ENCODE data around the gene DHODH. TPM values are rescaled to one million over a fixed set of nuclear protein-coding genes. Genes with fewer than 3 reads are reported as not detected.

Gene DHODH
- total and polyA plus RNA-seq, 2 of the 4 experiments (the other 2 are of a cell fraction), result 3.2 to 4.1 TPM

DNA sequence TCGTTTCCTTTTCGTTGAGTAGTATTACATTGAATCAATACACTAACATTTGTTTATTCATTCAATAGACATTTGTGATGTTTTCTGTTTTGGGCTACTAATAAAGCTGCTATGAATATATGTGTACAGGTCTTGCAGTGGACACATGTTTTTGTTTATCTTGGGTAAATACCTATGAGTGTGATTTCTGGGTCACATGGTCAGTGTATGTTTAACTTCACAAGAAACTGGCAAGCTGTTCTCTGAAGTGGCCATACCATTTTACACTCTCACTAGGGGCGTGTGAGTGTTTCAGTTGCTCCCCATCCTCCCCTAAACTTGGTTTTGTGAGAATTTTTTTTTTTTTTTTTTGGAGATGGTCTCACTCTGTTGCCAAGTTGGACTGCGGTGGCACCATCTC is 43.3 kb upstream of the DHODH start:
- Histone ChIP-seq H2AK5ac (ENCODE audit: low read depth, low read length) (no peak overlapping the region), H2BK120ac (ENCODE audit: low read depth, low read length) (no peak overlapping the region), H2BK5ac (ENCODE audit: low read depth, low read length, poor library complexity, severe bottlenecking) (no peak overlapping the region), H4K5ac (ENCODE audit: low read depth, low read length) (no peak overlapping the region), H3K23ac (ENCODE audit: low read depth, low read length) (no peak overlapping the region), H3K18ac (ENCODE audit: low read depth, low read length) (no peak overlapping the region), H4K8ac (ENCODE audit: low read depth in 2 of 2, low read length in 2 of 2) (no peak overlapping the region), H2BK15ac (ENCODE audit: low read depth, low read length) (no peak overlapping the region), H3K79me1 (ENCODE audit: low read depth in 1 of 2, low read length in 2 of 2) (no peaks in the 10 kb centered on the region), H4K20me1 (ENCODE audit: insufficient read depth, low read length) (no peaks in the 10 kb centered on the region), H3K36me3 (ENCODE audit: control insufficient read depth, insufficient read depth, low read length) (no peaks in the 10 kb centered on the region), H3K56ac (ENCODE audit: extremely low read depth, insufficient read depth, low read length) (no peak overlapping the region), H3K4me3 (ENCODE audit: insufficient read depth, low read depth, low read length) (no peak overlapping the region), H3K9me3 (ENCODE audit: control insufficient read depth, insufficient read depth, low read length) (no peaks in the 10 kb centered on the region), H3K9me1 (ENCODE audit: insufficient read depth, low read length) (no peaks in the 10 kb centered on the region), H3K4me2 (ENCODE audit: low read depth, low read length) (no peak overlapping the region), H3K14ac (replicated peaks; ENCODE audit: low read depth, low read length) (no peak overlapping the region), H3K9ac (ENCODE audit: low read depth, low read length) (no peak overlapping the region), H3K4me1 (ENCODE audit: control insufficient read depth, insufficient read depth, low read length) (no peaks in the 10 kb centered on the region), H3K27me3 (ENCODE audit: control insufficient read depth, insufficient read depth, low read length) (no peaks in the 10 kb centered on the region; the same call in none of the 2 replicates), H3K4ac (ENCODE audit: low read depth, low read length) (no peak overlapping the region), H2BK20ac (ENCODE audit: low read depth, low read length) (no peak overlapping the region), H3K27ac (ENCODE audit: insufficient read depth, low read length) (no peak overlapping the region), H2AFZ (replicated peaks; ENCODE audit: low read length, poor library complexity) (no peak overlapping the region), H4K91ac (ENCODE audit: insufficient read depth, low read depth, low read length) (no peak overlapping the region), H2AK9ac (replicated peaks; ENCODE audit: low read depth, low read length, poor library complexity) (no peak overlapping the region)
- no TSS peak for BruUV-seq (replicated peaks)
- no CpG with 5 or more reads among the region's 4 CpGs for WGBS, 2 experiments (ENCODE audit: extremely low coverage in 2 of 2, insufficient read length in 1 of 2)
- DNase-seq (no peak), ATAC-seq (ENCODE audit: low read depth) (no peak)
- TF ChIP-seq MAZ (IDR thresholded peaks at IDR 0.05; ENCODE audit: borderline replicate concordance, low read depth, low read length) (no peak), FOS (IDR thresholded peaks at IDR 0.05; ENCODE audit: low read depth, low read length) (no peak), RFX5 (IDR thresholded peaks at IDR 0.05; ENCODE audit: low read depth, low read length) (no peak), MAFK (IDR thresholded peaks at IDR 0.05; ENCODE audit: low read depth, low read length) (no peak), BHLHE40 (IDR thresholded peaks at IDR 0.05; ENCODE audit: low read depth, low read length) (no peak), CEBPB (IDR thresholded peaks at IDR 0.05; ENCODE audit: low read depth, low read length) (no peak), RAD21 (IDR thresholded peaks at IDR 0.05; ENCODE audit: low read length) (no peak), USF2 (IDR thresholded peaks at IDR 0.05; ENCODE audit: low read depth, low read length) (no peak), POLR2A (IDR thresholded peaks at IDR 0.05; ENCODE audit: low read depth, low read length) (no peak)
- TF ChIP-seq, protein P1, sequence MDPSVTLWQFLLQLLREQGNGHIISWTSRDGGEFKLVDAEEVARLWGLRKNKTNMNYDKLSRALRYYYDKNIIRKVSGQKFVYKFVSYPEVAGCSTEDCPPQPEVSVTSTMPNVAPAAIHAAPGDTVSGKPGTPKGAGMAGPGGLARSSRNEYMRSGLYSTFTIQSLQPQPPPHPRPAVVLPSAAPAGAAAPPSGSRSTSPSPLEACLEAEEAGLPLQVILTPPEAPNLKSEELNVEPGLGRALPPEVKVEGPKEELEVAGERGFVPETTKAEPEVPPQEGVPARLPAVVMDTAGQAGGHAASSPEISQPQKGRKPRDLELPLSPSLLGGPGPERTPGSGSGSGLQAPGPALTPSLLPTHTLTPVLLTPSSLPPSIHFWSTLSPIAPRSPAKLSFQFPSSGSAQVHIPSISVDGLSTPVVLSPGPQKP (IDR thresholded peaks at IDR 0.05; ENCODE audit: borderline replicate concordance, low read depth, low read length), result no peak
- TF ChIP-seq, protein P2, sequence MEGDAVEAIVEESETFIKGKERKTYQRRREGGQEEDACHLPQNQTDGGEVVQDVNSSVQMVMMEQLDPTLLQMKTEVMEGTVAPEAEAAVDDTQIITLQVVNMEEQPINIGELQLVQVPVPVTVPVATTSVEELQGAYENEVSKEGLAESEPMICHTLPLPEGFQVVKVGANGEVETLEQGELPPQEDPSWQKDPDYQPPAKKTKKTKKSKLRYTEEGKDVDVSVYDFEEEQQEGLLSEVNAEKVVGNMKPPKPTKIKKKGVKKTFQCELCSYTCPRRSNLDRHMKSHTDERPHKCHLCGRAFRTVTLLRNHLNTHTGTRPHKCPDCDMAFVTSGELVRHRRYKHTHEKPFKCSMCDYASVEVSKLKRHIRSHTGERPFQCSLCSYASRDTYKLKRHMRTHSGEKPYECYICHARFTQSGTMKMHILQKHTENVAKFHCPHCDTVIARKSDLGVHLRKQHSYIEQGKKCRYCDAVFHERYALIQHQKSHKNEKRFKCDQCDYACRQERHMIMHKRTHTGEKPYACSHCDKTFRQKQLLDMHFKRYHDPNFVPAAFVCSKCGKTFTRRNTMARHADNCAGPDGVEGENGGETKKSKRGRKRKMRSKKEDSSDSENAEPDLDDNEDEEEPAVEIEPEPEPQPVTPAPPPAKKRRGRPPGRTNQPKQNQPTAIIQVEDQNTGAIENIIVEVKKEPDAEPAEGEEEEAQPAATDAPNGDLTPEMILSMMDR (conservative IDR thresholded peaks at IDR 0.05; ENCODE audit: low read depth, low read length), result no peak
- intact Hi-C loops (cut with micrococcal nuclease), result loop anchor here (10.0 kb wide), 1 partner anchor 200 kb away; no protein-coding TSS in a partner anchor
- in situ Hi-C loops (cut with MboI; ENCODE audit: low sequenced_read_pairs), result no loop called here
- dilution Hi-C loops (cut with HindIII; ENCODE audit: low sequenced_read_pairs, unreplicated experiment), result no loop called here
- POLR2A ChIA-PET (ENCODE audit: unreplicated experiment), result no interaction called here
- CTCF ChIA-PET, result interaction anchor here (0.6 to 0.7 kb wide), 2 partner anchors 38 to 88 kb away, joined by 3 to 4 read pairs; no protein-coding TSS in a partner anchor
